HG03442 (cell line): Measurements from ENCODE around the gene TEX101.
A peak's percentile ranks its signal among the peaks of the same experiment; 100 is the strongest.

Experiments
- ATAC-seq: cut with Tn5 transposase; IDR thresholded peaks from one replicate; pipeline ENCODE4 v1.9.1; 2021; ENCODE audit warnings: mild to moderate bottlenecking, moderate library complexity; ENCODE audit not compliant: unreplicated experiment

The TEX101 gene

DNA sequence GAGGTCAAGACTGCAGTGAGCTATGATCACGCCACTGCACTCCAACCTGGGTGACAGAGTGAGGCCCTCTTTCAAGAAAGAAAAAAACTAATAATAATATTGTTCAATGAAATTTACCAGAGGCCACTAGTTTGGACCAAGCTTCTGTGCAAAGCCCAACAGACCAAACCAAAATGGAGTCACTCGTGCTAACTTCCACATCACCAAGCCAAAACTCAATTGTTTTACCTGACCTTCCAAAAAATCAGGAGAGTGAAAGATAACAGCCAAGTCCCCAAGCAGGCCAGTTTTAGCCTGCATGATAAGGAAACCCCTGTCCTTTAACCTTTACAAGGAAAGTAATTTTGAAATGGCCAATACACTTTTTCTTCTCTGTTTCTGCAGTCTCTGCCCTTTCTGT lies 30.7 kb downstream of the TEX101 start:
- ATAC-seq, result no peak

- no peak for ATAC-seq
Measured at GRCh38 chr19:43446746-43447489, 32.2 kb downstream of the TEX101 start.

DNA sequence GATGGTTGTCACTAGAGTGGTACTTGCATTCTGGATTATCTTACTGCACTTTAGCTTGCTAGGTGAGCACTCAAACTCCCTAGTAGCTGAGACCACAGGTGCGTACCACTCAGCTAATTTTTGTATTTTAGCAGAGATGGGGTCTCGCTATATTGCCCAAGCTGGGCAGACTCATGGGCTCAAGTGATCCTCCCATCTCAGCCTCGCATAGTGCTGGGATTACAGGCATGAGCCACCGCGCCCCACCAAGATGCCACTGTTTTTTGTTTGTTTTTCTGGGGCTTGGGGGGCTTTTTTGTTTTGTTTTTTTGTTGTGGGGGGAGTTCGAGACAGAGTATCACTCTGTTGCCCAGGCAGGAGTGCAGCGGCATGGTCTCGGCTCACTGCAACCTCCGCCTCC lies 33.0 kb downstream of the TEX101 start:
- ATAC-seq, result no peak

DNA sequence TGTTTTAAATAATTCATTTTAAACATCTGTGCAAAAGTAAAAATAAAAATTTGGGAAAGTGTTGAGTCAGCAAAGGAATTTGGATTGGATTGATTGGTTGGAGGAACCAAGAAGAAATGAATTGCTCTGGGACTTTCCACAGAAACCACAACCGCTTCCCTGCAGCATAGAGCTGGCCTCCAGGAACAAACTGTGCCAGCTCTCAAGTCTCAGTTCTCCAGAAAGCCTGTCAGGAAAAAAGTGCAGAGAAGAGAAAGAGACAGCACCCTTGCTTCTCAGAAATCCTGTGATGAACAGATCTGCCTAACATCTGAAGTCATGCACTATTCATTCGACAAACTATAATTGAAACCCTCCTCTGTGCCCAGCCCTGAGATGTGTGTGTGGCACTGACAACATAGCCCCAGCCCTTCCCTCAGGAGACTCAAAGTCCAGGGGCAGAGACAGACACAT lies 35.9 kb downstream of the TEX101 start:
- no peak for ATAC-seq

DNA sequence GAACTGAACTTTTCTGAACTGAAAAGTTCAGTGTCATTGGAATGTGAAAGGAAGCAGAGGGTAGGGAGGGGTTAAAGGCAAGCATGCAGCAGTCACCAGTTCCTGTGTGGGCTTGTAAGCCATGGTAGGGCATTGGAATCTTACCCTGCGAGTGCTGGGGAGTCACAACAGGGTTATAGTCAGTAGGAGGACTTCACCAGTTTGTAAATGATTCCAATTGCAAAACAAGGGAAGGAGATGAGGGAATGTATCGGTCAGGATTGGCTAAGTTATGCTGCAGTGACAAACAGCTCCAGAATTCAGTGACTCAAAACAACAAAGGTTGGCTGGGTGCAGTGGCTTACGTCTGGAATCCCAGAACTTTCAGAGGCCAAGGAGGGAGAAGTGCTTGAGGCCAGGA lies 37.9 kb downstream of the TEX101 start:
- ATAC-seq, result no peak

- ATAC-seq, result no peak
Measured at GRCh38 chr19:43454031-43454430, 39.3 kb downstream of the TEX101 start.

- no peak for ATAC-seq
Measured at GRCh38 chr19:43455321-43456113, 40.8 kb downstream of the TEX101 start.

DNA sequence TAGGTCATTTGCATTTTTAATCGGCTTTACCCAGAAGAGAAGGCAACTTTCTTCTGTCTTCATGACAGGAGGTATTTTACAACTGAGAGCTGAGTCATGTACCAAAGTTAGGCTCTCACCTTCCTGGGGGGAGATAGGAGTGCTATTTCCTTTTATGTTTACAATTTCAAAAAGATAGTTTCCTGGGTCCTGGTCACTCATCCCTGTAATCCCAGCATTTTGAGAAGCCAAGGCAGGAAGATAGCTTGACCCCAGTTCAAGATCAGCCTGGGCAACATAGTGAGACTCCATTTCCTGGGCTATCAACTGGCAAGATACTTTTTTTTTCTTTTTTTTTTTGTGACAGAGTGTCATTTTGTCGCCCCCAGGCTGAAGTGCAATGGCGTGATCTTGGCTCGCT lies 43.1 kb downstream of the TEX101 start:
- no peak for ATAC-seq

- no peak for ATAC-seq
Measured at GRCh38 chr19:43460362-43461016, 45.8 kb downstream of the TEX101 start.

DNA sequence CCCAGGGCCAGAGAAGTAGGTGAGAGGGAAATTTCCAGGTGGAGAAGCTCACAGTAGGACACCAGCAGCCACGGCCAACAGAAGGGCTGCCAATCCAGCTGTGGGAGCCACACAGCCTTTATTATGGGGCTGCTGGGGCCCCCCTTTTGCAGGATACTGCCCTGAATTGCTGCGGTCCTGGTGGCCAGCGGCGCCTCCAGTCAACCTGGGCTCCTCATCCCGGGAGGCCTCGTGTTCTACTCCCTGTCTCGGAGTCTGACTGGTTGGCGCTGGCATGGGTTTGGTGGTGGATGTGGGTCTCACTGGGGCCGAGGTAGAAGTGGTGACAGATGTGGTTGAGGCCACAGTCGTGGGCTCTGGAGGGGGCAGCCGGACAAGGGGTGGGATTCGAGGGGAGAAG lies 46.6 kb downstream of the TEX101 start:
- no peak for ATAC-seq

GRCh38 chr19:43462383-43462782 lies 47.7 kb downstream of the TEX101 start:
- ATAC-seq, result no peak

- no peak for ATAC-seq
Measured at GRCh38 chr19:43462785-43463380, 48.2 kb downstream of the TEX101 start.

DNA sequence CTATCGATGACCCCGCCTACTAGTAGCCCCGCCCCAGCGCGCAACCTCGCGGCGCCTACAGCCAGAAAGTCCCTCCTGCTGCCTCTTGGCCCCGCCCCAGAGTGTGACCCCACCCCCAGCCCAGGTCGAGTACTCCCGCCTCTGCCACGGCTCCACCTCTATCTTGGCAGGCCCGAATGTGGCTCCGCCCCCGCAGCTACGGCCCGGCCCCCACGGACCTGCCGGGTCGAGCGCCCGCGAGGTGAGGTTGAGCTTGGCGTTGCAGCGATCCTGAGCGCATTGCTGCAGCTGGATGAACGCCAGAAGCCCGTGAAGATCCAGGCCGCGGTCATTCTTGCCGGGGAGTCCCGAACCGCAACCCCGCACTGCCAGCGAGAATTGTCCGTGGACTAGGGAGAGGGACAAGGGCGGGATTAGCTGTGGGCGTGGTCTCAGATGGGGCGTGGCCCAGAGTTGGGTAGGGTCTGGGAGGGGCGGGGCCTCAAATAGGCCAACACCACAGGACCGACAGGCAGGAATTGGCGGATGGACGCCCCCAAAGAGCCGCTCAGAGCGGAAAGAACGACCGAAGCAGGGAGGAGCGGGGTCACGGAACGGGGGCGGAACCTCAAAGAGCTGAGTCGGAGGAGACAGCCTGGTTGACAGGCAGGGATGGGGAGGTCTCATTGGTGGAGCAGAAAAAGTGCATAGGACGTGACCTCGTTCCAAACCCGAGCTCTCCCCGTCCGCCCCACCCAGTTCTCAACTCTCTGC lies 48.9 kb downstream of the TEX101 start:
- ATAC-seq, result peak; percentile 84

- peak; percentile 19 for ATAC-seq
Measured at GRCh38 chr19:43464134-43464775, 49.6 kb downstream of the TEX101 start.

- no peak for ATAC-seq
Measured at GRCh38 chr19:43465468-43466120, 50.9 kb downstream of the TEX101 start, which contains the start of gene LYPD3. Gene LYPD3 (minus strand): TSS chr19:43465608. CDS start chr19:43465571, 37 bp downstream.

DNA sequence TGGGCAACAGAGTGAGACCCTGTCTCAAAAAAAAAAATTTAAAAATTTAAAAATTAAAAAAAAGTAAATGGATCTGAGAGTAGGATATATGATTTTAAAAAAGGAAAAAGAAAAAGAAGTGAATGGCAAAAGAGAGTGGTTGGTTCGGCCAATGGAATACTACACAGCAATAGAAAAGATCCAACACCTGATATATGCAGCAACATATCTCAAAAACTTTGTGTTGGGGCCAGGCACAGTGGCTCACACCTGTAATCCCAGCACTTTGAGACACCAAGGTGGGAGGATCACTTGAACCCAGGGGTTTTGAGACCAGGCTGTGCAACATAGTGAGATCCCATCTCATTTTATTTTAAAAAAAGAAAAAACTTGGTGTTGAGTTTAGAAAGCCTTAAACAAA lies 52.1 kb downstream of the TEX101 start:
- ATAC-seq, result no peak

DNA sequence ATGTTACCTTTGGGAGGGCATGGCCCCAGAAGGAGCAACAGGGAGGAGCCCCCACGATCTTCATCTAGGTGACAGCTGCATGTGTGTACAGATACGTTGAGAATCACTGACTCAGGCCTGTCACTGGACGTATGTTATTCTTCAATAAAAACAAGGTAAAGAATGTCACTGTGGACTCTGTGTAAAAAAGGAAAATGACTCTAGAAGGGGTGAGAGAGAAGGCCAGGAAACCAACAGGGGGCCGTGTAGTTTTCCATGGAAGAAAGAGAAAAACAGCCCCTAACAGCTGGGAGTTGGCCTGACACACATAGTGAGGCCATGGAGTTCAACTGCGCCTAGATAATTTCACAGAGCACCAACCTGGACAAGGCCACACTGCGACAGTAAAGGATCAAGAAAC lies 52.6 kb downstream of the TEX101 start:
- no peak for ATAC-seq

- ATAC-seq, result no peak
Measured at GRCh38 chr19:43467730-43468129, 53.0 kb downstream of the TEX101 start.
